Mucosa of stomach (tissue), 1 donor: ENCODE measurements around the gene LRRC26.

Experiments used
- H3K27me3 ChIP-seq: one replicate; pipeline ENCODE4 v1.7.0; 2013; ENCODE audit warnings: mild to moderate bottlenecking, low read length; ENCODE audit not compliant: control insufficient read depth, insufficient read depth
- H3K36me3 ChIP-seq: one replicate; pipeline ENCODE4 v1.7.0; 2013; ENCODE audit warnings: low read length; ENCODE audit not compliant: control insufficient read depth, insufficient read depth
- H3K4me1 ChIP-seq: one replicate; pipeline ENCODE4 v1.7.0; 2013; ENCODE audit warnings: mild to moderate bottlenecking, low read length; ENCODE audit not compliant: control insufficient read depth, insufficient read depth
- H3K4me3 ChIP-seq: one replicate; pipeline ENCODE4 v1.7.0; 2013; ENCODE audit warnings: low read length
- H3K9ac ChIP-seq: one replicate; pipeline ENCODE4 v1.7.0; 2013; ENCODE audit warnings: mild to moderate bottlenecking, low read length, moderate library complexity
- H3K9me3 ChIP-seq: one replicate; pipeline ENCODE4 v1.7.0; 2013; ENCODE audit warnings: mild to moderate bottlenecking, low read length, moderate library complexity; ENCODE audit not compliant: control insufficient read depth
- donor health status: Pancreatic carcinoma.

Gene LRRC26

GRCh38 chr9:137187386-137187785 is 17.5 kb upstream of the LRRC26 start:
- Histone ChIP-seq H3K27me3 (no peaks in the 10 kb centered on the region), H3K9me3 (no peaks in the 10 kb centered on the region), H3K4me3 (peak overlapping the region; percentile 91), H3K36me3 (peaks cover 11% of the 10 kb centered on the region), H3K9ac (peak overlapping the region; percentile 89), H3K4me1 (peaks cover 32% of the 10 kb centered on the region)

- Histone ChIP-seq H3K36me3 (peaks cover 11% of the 10 kb centered on the region), H3K9me3 (no peaks in the 10 kb centered on the region), H3K27me3 (no peaks in the 10 kb centered on the region), H3K9ac (no peak overlapping the region), H3K4me1 (peaks cover 32% of the 10 kb centered on the region), H3K4me3 (no peak overlapping the region)
Observed at GRCh38 chr9:137186385-137186784, 16.5 kb upstream of the LRRC26 start.

- Histone ChIP-seq H3K36me3 (peaks cover 11% of the 10 kb centered on the region), H3K9ac (no peak overlapping the region), H3K27me3 (no peaks in the 10 kb centered on the region), H3K4me1 (peaks cover 32% of the 10 kb centered on the region), H3K4me3 (no peak overlapping the region), H3K9me3 (no peaks in the 10 kb centered on the region)
Observed at GRCh38 chr9:137185921-137186320, 16.1 kb upstream of the LRRC26 start.

DNA sequence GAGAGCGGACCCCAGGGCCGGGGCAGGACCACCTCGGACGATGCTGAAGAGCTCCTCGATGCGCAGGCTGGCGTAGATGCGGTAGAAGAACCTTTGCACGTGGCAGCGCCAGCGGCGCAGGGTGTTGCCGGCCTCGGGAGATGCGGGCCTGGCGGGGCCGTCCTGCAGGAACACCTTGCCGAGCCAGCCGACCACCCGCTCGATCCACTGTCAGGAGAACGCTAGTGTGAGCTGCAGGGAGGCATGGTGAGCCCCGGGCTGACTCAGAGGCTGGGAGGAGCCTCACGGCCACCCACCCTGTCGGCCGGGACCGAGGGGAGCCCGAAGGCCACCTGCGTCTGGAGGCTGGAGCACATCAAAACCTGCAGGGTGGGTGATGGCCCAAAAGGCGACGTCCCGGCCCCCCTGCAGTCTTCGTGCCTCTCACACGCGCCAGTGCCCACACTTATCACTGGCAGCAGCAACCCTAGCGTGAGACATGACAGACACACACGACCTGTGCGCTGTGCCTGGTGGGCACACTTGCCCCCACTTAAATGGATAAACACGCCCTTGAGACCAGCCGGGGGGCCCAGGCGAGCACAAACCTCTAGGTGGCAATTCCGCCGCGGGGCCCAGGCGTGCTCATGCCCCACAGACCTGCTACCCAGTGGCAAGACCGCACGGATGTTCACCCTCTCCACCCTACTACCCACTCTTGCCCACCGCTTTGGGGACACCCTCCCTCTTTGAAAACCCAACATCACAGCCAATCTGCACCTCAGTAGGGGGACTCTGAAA is 15.2 kb upstream of the LRRC26 start:
- no peak overlapping the region for H3K4me3 ChIP-seq
- H3K9me3 ChIP-seq: no peaks in the 10 kb centered on the region
- H3K27me3 ChIP-seq: no peaks in the 10 kb centered on the region
- peaks cover 11% of the 10 kb centered on the region for H3K36me3 ChIP-seq
- H3K9ac ChIP-seq: no peak overlapping the region
- peaks cover 25% of the 10 kb centered on the region for H3K4me1 ChIP-seq

DNA sequence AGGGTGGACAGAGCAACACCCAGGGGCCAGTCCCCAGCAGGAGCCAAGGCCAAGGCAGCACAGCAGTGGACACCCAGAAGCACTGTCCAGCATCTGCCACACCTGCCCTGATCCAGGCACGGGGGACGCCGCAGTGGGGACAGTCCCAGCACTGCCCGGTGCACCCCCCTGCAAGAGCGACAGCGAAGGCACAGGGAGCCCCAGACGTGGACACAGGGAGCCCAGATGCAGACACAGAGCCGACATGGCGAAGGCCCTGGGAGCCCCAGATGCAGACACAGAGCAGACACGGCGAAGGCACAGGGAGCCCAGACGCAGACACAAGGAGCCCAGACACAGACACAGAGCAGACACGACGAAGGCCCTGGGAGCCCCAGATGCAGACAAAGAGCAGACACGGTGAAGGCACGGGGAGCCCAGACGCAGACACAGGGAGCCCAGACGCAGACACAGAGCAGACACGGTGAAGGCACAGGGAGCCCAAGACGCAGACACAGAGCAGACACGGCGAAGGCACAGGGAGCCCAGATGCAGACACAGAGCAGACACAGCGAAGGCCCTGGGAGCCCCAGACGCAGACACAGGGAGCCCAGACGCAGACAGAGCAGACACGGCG is 14.2 kb upstream of the LRRC26 start:
- Histone ChIP-seq H3K9ac (no peak overlapping the region), H3K9me3 (no peaks in the 10 kb centered on the region), H3K4me3 (no peak overlapping the region), H3K36me3 (peaks cover 11% of the 10 kb centered on the region), H3K4me1 (peaks cover 16% of the 10 kb centered on the region), H3K27me3 (no peaks in the 10 kb centered on the region)

GRCh38 chr9:137182836-137183235 is 13.0 kb upstream of the LRRC26 start:
- no peak overlapping the region for H3K9ac ChIP-seq
- H3K4me1 ChIP-seq: peaks cover 14% of the 10 kb centered on the region
- H3K27me3 ChIP-seq: no peaks in the 10 kb centered on the region
- peaks cover 11% of the 10 kb centered on the region for H3K36me3 ChIP-seq
- H3K4me3 ChIP-seq: no peak overlapping the region
- H3K9me3 ChIP-seq: no peaks in the 10 kb centered on the region

- no peaks in the 10 kb centered on the region for H3K9me3 ChIP-seq
Observed at GRCh38 chr9:137181680-137182079, 11.8 kb upstream of the LRRC26 start.

GRCh38 chr9:137180491-137180890 is 10.6 kb upstream of the LRRC26 start:
- no peak overlapping the region for H3K4me3 ChIP-seq
- peaks cover 11% of the 10 kb centered on the region for H3K36me3 ChIP-seq
- H3K4me1 ChIP-seq: peaks cover 7% of the 10 kb centered on the region
- H3K9ac ChIP-seq: no peak overlapping the region
- H3K9me3 ChIP-seq: no peaks in the 10 kb centered on the region
- no peaks in the 10 kb centered on the region for H3K27me3 ChIP-seq

More at GRCh38 chr9:137181680-137182079, 11.8 kb upstream of the LRRC26 start:
- Histone ChIP-seq H3K9ac (no peak overlapping the region), H3K4me3 (no peak overlapping the region), H3K27me3 (no peaks in the 10 kb centered on the region), H3K36me3 (peaks cover 11% of the 10 kb centered on the region), H3K4me1 (peaks cover 9% of the 10 kb centered on the region)

GRCh38 chr9:137179761-137180160 is 9.9 kb upstream of the LRRC26 start:
- Histone ChIP-seq H3K4me3 (no peak overlapping the region), H3K36me3 (peaks cover 11% of the 10 kb centered on the region), H3K9me3 (no peaks in the 10 kb centered on the region), H3K27me3 (peaks cover 6% of the 10 kb centered on the region), H3K9ac (no peak overlapping the region), H3K4me1 (peaks cover 12% of the 10 kb centered on the region)

- H3K9me3 ChIP-seq: no peaks in the 10 kb centered on the region
- H3K9ac ChIP-seq: no peak overlapping the region
- H3K4me3 ChIP-seq: no peak overlapping the region
- H3K27me3 ChIP-seq: peaks cover 11% of the 10 kb centered on the region
- H3K4me1 ChIP-seq: peaks cover 12% of the 10 kb centered on the region
- peaks cover 11% of the 10 kb centered on the region for H3K36me3 ChIP-seq
Observed at GRCh38 chr9:137178939-137179630, 9.2 kb upstream of the LRRC26 start.

DNA sequence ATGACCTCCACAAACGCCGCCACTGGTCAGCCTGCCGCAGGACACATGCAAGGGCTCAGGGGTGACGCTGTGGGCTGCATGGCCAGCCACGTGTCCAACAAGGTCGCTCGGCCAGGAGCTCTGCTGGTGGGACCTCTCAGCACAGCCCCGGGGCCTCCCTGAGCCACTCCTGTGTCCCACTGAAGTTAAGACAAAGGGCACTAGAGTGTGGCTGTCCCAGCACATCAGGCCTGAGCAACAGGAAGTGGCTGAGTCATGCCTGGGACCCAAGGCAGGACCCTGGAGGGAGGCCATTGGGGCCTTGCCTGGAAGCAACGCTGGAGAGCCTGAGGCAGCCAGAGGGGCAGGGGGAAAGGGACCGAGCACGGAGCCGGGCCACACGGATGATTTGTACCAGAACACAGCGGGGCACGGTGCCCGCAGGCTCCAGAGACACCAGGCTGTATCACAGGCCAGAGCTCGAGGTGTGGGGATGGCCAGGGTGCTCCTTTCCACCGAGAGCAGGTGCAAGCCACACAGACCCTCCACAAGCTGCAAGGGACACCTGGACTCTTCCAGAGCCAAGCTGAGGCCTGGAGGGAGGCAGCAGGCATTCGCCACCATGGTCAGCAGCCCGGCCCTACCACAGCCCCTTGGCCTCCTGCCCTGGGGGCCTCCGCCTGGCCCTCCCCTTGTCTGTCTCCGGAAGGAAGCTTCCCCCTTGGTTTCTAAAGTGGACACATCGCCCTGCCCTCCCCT is 8.5 kb upstream of the LRRC26 start:
- peaks cover 9% of the 10 kb centered on the region for H3K36me3 ChIP-seq

More for the DNA sequence above, 8.5 kb upstream of the LRRC26 start:
- H3K9me3 ChIP-seq: no peaks in the 10 kb centered on the region
- no peak overlapping the region for H3K9ac ChIP-seq
- H3K27me3 ChIP-seq: peaks cover 18% of the 10 kb centered on the region
- H3K4me1 ChIP-seq: peaks cover 17% of the 10 kb centered on the region
- H3K4me3 ChIP-seq: no peak overlapping the region
